ENCODE data around the gene CASS4.

Gene CASS4

DNA sequence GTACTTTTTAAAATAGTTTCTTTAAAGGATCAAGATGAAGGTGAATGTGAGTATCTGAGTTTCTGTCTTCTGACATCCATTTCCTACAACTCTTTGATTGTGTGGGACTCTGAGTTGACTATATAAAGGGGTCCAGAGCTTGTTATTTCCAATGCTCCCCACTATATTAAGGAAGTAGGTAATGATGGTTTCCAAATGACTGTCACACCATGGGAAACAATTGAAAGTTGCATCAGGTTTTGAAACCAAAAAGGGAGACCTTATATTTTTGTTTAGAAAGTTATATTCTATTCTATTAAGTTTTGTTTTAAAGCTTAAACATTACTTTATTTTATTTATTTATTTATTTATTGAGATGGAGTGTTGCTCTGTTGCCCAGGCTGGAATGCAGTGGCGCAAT lies 11.2 kb downstream of the CASS4 start:
- DNase-seq (ENCODE audit: low spot score) = no peak

DNA sequence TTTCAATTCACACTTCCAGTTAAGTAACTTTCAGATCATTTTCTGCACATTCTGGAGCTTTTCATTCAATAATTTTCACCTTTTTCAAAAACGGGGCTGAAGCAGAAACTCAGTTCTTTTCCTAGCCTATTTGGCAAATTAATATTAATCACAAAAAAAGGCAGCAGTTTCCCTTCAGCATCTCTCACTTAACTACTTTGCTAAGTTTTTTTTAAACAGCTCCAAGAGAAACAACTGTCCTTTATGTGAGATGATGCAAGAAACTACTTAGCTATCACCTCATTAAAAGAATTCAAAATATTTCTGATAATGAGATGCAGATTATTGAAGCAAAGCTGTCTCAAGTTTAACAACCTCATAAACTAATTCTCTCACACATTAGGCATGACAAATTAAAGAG lies 11.8 kb downstream of the CASS4 start:
- no peak for DNase-seq (ENCODE audit: low spot score)

DNA sequence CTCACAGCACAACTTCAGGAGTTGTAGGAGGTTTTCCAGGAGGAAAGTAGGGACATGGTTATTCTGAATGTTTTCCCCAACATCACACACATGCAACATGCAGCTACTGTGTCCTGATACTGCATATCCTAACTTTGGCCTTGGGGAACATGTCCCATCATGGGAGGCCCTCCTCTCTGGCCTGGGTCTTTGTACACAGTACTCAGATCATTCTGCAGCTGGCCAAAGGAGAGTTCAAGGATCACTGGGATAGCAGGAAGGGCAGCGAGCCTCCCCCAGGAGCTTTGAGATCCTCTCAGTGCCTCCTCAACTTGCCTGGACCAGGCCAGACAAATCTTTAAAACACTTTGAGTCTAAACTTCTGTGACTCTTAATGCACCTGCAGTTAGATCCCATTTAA lies 12.9 kb downstream of the CASS4 start:
- DNase-seq (ENCODE audit: low spot score) = no peak

DNA sequence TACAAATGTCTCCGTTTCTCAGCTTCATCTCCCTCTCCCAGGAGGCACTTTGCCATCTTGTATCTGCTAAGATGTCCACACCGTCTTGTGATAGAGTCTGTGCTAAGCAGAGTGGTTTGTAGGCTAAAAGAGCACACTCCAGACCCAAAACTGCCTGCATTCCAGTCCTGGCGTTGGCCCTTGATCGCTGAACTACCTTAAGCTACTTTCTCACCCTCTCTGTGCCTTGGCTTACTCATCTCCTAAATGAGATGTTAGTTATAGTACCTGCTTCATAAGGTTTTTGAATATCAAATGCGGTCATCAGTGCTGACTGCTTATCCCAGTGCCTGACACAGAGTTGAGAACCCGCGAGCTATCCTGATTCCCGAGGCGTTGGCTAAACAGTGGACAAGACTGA lies 14.0 kb downstream of the CASS4 start:
- DNase-seq (ENCODE audit: low spot score) = no peak

DNA sequence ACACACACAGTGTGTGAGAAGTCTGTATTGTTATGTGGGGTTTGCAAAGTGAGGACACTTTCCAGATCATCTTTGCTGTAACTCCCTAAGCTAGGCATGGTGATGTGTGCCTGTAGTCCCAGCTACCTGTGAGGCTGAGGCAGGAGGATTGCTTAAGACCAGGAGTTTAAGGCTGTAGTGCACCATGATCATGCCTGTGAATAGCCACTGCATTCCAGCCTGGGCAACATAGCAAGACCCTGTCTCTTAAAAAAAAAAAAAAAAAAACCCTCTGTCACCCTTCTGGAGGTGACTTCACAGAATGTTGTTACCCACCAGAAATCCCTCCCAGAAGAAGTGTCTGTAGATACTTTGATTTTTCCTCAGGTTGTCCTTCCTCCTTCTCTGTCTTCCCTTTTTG lies 14.9 kb downstream of the CASS4 start:
- no peak for DNase-seq (ENCODE audit: low spot score)

DNA sequence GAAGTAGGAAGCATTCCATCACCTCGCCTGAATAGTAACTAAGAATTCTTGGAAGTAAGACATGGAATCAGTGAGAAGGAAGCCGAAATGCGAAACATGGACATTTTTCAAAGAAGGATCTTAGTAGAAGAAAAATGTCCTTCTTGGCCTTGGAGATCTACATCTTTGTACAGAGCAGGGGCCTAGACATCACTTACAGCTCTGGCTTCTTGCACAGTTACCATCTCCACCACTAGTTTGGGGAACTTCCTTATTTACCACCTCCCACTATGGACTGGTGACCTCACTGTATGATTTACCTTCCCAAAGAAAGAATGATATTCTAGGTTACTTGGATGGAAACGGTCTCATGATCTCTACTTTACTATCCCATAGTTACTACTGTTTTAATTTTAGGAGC lies 15.7 kb downstream of the CASS4 start:
- no peak for DNase-seq (ENCODE audit: low spot score)

DNA sequence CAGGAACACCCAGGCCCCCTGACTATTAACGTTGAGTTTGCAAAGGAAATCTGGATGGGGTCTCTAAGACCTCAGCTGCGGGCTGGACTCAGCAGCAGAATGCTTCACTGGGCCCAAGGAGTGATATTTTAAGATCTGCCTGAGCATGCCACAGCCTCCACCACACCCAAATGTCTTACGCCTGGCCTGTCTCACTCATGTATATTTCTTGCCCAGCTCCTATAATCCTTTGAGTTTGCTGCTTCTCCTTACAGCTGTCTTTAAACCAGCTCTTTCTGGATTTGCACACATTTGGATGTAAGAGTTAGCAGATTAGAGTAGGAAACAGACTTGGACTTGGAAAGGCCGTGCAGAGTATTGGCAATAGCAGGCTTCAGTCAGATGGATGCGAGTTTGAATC lies 16.4 kb downstream of the CASS4 start:
- no peak for DNase-seq (ENCODE audit: low spot score)

DNA sequence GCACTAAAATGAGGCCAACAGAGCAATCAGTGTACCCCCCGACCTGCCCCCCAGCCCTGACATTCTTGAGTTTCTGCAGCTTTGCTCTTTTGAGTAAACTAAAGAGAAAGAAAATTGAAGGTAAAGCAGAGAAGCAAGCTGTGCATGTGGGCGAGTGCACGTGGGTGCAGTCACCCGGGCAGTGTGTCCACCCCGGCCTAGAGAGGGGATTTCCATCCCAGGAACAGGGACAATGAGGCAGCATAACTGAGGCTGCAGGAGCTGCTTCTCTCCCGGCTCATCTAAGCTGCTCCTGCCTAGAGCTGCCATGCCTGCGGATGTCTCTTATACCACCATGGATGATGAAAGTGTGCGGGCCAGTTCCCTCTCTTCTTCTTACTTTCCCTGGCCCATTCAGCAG lies 16.8 kb downstream of the CASS4 start:
- DNase-seq (ENCODE audit: low spot score) = peak; percentile 47

DNA sequence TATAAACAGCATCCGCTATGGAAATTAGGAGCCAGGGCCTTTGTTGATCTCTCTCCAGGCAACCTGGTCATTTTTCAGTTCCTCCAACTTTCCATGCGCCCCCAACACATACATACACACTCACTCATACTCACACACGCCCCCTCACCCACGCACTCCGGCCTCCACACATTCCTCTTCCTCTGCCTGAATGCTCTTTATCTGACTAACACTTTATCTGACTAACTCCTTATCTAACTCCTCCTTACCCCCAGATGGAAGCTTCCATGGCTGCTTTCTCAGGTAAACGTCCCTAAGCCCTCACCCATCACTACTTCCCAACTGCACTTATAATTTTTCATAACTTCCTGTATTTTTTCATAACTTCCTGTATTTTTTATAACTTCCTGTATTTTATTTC lies 17.4 kb downstream of the CASS4 start:
- peak; percentile 81 for DNase-seq (ENCODE audit: low spot score)

DNA sequence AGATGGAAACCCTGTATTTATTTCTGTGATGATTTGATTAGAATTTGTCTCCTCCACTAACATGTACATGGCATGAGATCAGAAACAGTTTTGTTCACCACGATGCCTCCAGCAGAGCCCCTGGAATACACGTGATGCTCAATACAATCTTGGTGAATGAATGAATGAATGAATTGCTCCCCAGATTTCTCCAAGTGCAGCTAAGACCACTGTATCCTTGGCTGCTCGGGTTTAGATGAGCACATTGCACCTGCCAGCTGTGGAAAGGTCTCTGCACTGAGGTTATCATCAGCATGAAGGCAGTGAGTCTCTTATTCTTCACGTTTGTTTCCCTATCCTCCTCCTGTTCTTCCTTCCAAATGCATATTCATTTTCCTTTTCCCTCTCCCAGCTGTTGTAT lies 17.9 kb downstream of the CASS4 start:
- no peak for DNase-seq (ENCODE audit: low spot score)

DNA sequence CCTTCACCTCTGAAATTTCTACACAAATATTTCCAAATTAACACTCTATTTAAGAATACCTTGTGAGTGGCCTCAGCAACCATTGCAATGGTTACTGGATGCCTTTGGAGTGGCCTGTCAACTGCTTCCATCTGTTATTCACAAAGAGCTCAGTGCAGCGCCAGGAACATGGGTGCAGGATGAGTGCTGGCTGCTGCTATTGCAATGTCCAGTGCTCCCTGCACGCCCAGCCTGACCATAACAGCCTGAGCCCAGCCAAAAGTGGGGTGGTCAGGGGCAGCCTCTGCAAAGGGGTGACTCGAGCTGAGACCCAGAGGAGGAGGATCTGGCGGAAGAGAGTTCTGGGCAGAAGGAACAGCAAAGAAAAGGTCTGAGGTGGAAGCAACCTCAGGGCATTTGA lies 18.4 kb downstream of the CASS4 start:
- DNase-seq (ENCODE audit: low spot score) = no peak

DNA sequence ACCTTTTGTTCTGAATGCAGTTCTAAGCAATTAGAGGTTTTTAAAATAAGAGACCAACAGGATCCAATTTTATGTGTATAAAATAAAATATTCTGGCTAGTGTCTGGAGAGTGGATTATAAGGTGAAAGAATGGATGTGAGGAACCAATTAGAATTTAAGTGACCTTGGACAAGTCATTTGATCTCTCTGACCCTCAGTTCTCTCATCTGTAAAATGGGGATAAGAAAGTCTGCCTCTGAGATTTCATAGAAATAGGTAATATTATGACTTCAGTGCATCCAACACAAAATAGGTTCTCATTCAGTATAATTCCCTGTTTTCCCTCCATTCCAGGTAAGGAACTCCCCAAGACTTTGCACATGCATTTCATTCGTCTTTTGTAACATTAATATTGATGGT lies 18.9 kb downstream of the CASS4 start:
- no peak for DNase-seq (ENCODE audit: low spot score)

DNA sequence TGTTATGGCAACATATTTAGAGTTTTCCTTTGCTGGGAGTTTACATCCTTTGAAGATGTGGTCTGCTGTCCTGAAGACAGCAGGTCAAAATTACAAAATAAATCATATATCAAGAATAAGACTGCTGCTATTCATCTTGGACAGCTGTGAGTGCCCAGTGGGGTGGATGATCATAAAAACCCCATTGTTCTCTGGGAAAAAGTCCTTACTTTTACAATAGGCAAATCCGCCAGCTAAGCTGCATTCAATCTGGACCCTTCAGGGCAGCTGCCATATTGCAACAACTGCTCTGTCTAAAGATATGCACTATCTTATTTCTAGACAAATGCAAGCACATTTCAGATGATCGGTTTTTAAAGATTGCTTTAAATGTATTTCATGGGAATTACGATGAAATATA lies 19.4 kb downstream of the CASS4 start:
- no peak for DNase-seq (ENCODE audit: low spot score)

DNA sequence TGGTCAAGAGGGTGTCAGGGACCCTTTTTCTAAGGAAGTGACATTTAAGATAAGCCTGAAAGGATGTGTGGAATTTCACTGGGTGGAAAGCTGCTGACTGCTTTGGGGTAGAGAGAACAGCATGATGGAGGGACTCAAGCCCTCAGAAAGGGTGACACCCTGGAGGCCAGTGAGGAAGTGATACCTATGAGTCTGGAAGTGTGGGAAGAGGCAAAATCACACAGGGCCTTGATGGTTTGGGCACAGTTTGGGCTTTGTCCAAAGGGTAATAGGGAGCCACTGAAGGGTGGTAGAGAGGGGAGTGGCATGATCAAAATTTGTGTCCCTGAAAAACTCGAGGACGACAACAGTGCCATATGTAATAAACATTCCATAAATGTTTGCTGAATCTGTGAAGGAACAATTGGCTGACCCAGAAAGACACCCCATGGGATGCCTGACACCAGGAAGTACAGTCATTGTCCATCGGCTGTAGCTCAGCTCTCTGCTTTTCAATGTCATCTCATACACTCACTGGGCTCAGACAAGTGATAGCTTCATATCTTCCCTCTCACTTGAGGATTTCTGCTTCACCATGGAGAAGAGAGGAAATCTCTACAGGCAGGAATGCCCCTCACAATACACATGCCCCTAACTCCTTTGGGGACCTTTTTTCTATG lies 21.3 kb downstream of the CASS4 start:
- no peak for DNase-seq (ENCODE audit: low spot score)

DNA sequence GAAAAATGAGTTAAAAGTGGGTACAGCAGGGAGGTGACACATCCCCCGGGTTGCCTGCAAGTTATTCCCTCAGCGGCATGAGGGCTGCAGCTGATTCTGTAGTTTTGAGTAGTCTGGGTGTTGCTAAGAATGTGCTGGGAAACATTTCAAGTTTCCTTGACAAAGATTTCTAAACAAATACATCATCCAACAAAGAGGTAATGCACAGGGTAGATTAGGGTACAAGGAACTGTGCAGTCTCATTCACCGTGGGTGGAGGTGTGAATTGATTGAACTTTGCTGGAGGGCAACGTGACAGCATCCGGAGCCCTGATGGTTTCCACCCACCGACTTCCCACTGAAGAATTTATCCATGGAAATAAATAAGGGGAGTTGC lies 21.8 kb downstream of the CASS4 start:
- DNase-seq (ENCODE audit: low spot score) = no peak

DNA sequence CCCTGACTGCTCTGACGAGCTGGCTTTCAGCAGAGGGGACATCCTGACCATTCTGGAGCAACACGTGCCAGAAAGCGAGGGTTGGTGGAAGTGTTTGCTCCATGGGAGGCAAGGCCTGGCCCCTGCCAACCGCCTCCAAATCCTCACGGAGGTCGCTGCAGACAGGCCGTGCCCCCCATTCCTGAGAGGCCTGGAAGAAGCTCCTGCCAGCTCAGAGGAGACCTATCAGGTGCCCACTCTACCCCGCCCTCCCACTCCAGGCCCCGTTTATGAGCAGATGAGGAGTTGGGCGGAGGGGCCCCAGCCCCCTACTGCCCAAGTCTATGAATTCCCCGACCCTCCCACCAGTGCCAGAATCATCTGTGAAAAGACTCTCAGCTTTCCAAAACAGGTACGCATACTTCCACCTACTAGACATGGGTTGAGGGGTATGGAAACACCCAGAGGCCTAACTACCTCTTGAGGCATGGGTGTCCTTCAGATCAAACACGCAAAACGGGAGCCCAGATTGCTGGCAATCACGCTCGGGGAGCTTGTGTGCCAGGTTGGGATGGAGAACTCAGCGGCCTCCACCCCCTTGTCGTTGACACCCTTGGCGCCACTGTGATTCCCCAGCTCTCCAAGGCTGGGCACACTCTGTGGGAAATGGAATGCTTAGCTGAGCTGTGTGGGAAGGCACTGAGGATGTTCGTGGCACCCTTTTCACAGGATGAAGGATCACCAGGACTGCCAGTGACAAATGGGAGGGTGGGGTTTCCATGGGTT lies 25.3 kb downstream of the CASS4 start:
- no peak for DNase-seq (ENCODE audit: low spot score)

DNA sequence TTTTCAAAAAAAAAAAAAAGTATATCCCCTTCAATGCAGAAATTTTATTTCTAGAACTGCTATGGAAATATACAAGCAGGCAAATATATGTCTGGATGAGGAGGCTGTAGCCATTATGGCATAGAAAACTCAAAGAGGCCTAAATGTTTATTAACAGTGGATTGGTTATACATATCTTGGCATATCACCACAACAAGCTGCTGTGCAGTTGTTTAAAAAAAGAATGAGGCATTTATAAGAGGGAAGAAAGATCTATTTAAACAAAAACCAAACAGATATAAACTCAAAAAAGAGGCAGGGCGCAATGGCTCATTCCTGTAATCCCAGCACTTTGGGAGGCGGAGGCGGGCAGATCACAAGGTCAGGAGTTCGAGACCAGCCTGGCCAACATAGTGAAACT lies 26.2 kb downstream of the CASS4 start:
- no peak for DNase-seq (ENCODE audit: low spot score)

DNA sequence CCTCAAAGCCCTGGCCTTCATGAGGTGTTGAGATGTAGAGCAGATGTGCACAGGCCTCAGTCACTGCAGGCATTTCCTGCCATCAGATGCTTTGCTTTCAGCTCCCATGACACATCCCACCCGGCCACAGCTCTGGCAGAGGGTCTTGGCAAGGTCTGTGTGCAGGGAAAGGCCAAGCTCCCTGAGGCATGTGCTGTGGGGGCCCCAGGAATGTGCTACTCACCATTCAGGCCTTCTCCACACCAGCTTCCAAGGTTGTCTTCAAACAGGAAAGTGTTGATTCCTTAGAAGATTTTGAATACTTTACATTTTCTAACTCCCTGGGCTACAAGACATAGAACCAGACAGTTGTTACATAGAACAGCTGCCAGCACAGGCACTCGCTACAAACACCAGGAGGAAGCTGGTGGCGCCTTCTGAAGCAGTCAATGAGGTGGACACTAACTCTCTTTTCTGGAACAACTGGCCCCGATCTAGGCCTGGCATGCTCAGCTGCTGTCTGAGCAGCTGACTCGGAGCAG lies 27.8 kb downstream of the CASS4 start:
- DNase-seq (ENCODE audit: low spot score) = peak; percentile 68

DNA sequence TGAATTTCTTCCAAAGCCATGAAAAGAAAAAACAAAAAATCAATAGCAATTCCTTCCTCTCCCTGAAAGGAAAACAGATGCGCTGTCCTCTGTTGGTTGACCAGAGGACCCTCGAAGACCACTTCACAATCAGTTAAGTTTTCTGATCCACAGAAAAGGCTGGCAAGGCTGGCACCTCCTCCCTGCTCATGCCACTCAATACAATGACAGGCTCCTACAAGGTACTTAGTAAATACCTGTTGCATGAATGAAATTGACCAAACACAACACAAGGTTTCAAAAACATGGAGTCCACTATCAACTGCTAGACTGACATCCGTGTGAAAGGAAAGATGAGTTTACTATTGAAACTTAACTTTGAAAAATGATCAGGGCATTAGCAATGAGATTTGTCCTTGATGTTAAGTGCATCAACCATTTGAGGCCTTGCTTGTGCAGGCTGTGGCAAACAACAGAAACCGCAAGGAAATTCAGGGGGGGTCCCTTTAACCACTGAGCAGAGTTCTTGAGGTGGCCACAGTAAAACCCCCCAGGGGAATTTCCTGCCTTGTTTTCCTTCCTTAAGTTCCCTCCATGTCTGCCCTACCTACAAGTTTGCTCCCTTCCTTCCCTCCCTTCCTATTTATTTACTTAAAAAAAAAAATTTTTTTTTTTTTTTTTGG lies 28.4 kb downstream of the CASS4 start:
- no peak for DNase-seq (ENCODE audit: low spot score)

DNA sequence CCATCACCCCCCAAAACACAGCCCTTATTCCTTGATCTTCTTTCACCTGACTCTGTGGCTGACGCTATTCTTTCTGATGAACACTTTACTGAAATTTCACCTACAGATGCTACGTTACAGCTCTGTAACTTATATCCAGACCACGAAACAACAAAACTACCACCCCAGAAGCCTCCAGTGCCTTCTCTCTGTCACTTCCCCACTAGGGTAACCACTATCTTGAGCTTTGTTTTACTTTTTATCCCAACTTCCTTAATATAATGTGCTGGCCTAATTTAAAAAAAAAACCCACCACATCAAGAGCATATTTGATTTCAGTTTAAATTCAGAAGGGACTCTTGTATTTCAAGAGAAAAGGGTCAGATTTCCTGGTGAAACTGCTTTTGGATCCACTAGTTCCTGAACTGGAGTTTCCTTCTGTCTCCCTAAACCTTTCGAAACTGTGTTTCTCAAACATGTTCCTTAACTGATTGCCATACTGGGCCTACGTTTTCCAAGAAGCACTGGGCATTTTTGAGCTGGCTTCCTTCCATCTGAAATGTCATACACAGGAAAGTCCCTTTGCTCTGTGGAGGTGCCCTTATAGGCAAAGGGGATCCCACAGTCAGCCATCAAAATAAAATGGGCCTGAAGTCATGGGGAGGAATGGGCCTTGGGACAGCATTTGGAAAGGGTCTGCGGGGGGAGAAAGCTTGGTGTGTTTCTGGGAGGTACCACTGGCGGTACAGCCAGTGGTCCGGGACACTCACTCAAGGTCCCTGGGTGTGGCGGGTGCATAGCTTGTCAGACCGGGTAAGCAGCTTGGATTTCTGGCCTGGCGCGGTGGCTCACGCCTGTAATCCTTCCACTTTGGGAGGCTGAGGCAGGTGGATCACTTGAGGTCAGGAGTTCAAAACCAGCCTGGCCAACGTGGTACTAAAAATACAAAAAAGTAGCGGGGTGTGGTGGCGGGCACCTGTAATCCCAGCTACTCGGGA lies 30.6 kb downstream of the CASS4 start:
- no peak for DNase-seq (ENCODE audit: low spot score)

DNA sequence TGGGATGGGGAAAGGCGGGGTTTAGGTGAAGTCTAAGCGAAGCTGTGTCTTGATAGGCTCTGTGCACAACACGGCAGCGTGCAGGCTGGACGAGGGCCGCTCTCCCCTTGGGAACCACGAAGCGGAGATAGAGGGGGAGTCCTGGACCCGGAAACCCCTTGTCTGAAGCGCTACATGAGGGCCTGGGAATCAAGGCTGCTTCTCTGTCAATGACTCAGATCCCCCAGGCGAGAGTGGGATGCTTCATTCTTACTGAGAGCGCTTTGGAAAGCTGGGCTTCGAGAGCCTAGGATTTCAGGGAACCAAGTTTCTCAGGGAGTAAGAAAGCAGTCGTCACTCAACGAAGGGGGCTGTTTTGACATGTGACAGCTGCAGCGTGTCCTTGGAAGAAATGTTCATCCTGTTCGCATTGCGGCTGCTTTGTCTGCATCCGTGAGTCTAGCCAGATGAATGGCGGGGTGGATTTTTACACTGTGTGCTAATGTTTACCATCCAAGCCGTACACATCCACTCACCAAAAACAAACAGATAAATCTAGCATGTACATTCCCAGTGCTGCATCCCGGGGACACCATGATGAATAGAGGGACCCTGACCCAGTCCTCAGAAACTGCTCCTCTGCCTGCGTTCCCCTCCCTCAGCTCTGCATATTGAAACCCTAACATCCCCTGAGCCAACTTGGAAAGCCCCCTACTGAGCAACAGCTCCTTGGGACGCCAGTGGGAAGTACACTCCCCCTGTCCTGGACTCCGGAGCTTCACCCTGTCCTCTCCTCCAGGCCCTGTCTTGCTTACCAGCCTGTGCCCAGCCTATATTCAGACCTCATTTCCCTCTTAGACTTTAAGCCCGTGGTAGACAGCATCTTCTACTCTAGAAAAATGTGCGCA lies 31.8 kb downstream of the CASS4 start:
- DNase-seq (ENCODE audit: low spot score) = no peak
